Measurements from ENCODE around the gene AARS2. TPM values are rescaled to one million over a fixed set of nuclear protein-coding genes. Genes with fewer than 3 reads are reported as not detected.
"Not testable (repeated sequence)": the region's sequence is repeated elsewhere in the genome, so short reads cannot be mapped to it uniquely, and the experiment has no call there.

Gene AARS2
- total RNA-seq = 10 to 100 TPM; 24.5 to 24.9 TPM

- CTCF ChIA-PET = interaction anchor here (0.5 to 2.7 kb wide), 12 partner anchors 9 to 56 kb away, joined by 3 to 16 read pairs (median 4); partner anchors contain the start of gene SPATS1
- POLR2A ChIA-PET = interaction anchor here (1.0 to 1.1 kb wide), 2 partner anchors 45 to 49 kb away, joined by 3 read pairs; no protein-coding TSS in a partner anchor
Measured at GRCh38 chr6:44312901-44313788, at the start of gene AARS2. Gene AARS2, minus strand, starts transcription at chr6:44313347. Its CDS starts 24 bp downstream, at chr6:44313323.

- ChIA-PET POLR2A (no interaction called here), CTCF (no interaction called here)
Measured at GRCh38 chr6:44361947-44362346, 48.8 kb upstream of the AARS2 start.

- CTCF ChIA-PET = no interaction called here
- POLR2A ChIA-PET = no interaction called here
Measured at GRCh38 chr6:44359973-44360372, 46.8 kb upstream of the AARS2 start.

- ChIA-PET CTCF (no interaction called here), POLR2A (no interaction called here)
Measured at GRCh38 chr6:44356487-44356886, 43.3 kb upstream of the AARS2 start.

- CTCF ChIA-PET = no interaction called here
- POLR2A ChIA-PET = no interaction called here
Measured at GRCh38 chr6:44355640-44356039, 42.5 kb upstream of the AARS2 start.

GRCh38 chr6:44353336-44353735 is 40.2 kb upstream of the AARS2 start:
- ChIA-PET CTCF (interaction anchor here (0.6 to 0.7 kb wide), 2 partner anchors 18 to 627 kb away, joined by 5 read pairs; no protein-coding TSS in a partner anchor), POLR2A (no interaction called here)

- CTCF ChIA-PET = no interaction called here
- POLR2A ChIA-PET = no interaction called here
Measured at GRCh38 chr6:44352259-44352658, 39.1 kb upstream of the AARS2 start.

- POLR2A ChIA-PET = not testable (repeated sequence)
- CTCF ChIA-PET = interaction anchor here (0.6 to 0.7 kb wide), 2 partner anchors 80 to 500 kb away, joined by 3 to 5 read pairs; no protein-coding TSS in a partner anchor
Measured at GRCh38 chr6:44350650-44350994, 37.5 kb upstream of the AARS2 start.

GRCh38 chr6:44349904-44350649 is 36.9 kb upstream of the AARS2 start:
- CTCF ChIA-PET = interaction anchor here (0.6 to 0.7 kb wide), 2 partner anchors 79 to 500 kb away, joined by 3 to 5 read pairs; no protein-coding TSS in a partner anchor

GRCh38 chr6:44346818-44347217 is 33.7 kb upstream of the AARS2 start:
- POLR2A ChIA-PET, CTCF ChIA-PET: not testable (repeated sequence)

More at GRCh38 chr6:44349904-44350649, 36.9 kb upstream of the AARS2 start:
- POLR2A ChIA-PET = no interaction called here

- POLR2A ChIA-PET = no interaction called here
- CTCF ChIA-PET = interaction anchor here (0.7 to 5.4 kb wide), 4 partner anchors 30 to 118 kb away, joined by 3 to 21 read pairs (median 3); partner anchors contain the start of gene AARS2
Measured at GRCh38 chr6:44342489-44342888, 29.3 kb upstream of the AARS2 start, which contains the start of gene SPATS1. Gene SPATS1, plus strand, starts transcription at chr6:44342650. Its CDS starts 446 bp downstream, at chr6:44343096.

GRCh38 chr6:44342052-44342451 is 28.9 kb upstream of the AARS2 start:
- ChIA-PET CTCF (interaction anchor here (0.7 to 5.4 kb wide), 5 partner anchors 29 to 153 kb away, joined by 3 to 21 read pairs (median 3); partner anchors contain the start of gene AARS2), POLR2A (no interaction called here)

- ChIA-PET POLR2A (no interaction called here), CTCF (interaction anchor here (0.7 to 5.4 kb wide), 2 partner anchors 73 to 152 kb away, joined by 3 to 21 read pairs; no protein-coding TSS in a partner anchor)
Measured at GRCh38 chr6:44341095-44341890, 28.1 kb upstream of the AARS2 start.

- ChIA-PET POLR2A (interaction anchor here (0.8 kb wide), 1 partner anchor 84 kb away, joined by 3 read pairs; no protein-coding TSS in a partner anchor), CTCF (interaction anchor here (0.9 to 7.9 kb wide), 4 partner anchors 65 to 118 kb away, joined by 3 to 64 read pairs (median 6); partner anchors contain the start of genes NFKBIE and TMEM151B)
Measured at GRCh38 chr6:44339763-44340625, 26.8 kb upstream of the AARS2 start.

- ChIA-PET POLR2A (interaction anchor here (0.7 kb wide), 2 partner anchors 50 to 72 kb away, joined by 3 to 6 read pairs; no protein-coding TSS in a partner anchor), CTCF (interaction anchor here (0.6 to 7.9 kb wide), 9 partner anchors 34 to 1578 kb away, joined by 3 to 64 read pairs (median 4); partner anchors contain the start of genes NFKBIE and TMEM151B)
Measured at GRCh38 chr6:44339301-44339700, 26.2 kb upstream of the AARS2 start.

GRCh38 chr6:44338228-44339122 is 25.3 kb upstream of the AARS2 start:
- ChIA-PET POLR2A (interaction anchor here (0.6 to 0.7 kb wide), 3 partner anchors 39 to 71 kb away, joined by 3 to 6 read pairs (median 3); no protein-coding TSS in a partner anchor), CTCF (interaction anchor here (0.6 to 7.9 kb wide), 12 partner anchors 34 to 1577 kb away, joined by 3 to 64 read pairs (median 4); partner anchors contain the start of gene NFKBIE)

GRCh38 chr6:44335631-44336030 is 22.5 kb upstream of the AARS2 start:
- ChIA-PET POLR2A (interaction anchor here (0.6 kb wide), 1 partner anchor 194 kb away, joined by 4 read pairs; no protein-coding TSS in a partner anchor), CTCF (interaction anchor here (0.6 to 7.9 kb wide), 4 partner anchors 18 to 164 kb away, joined by 3 to 64 read pairs (median 4); partner anchors contain the start of gene NFKBIE)
